ENCODE measurements around the gene TEX2.

The TEX2 gene

GRCh38 chr17:64278614-64279013 is 15.6 kb upstream of the TEX2 start:
- Mint-ChIP-seq H3K27ac (no peak overlapping the region), H3K27me3 (ENCODE audit: low read depth) (no peaks in the 10 kb centered on the region), H3K9me3 (no peaks in the 10 kb centered on the region), H3K36me3 (ENCODE audit: low read depth) (no peaks in the 10 kb centered on the region), H3K4me1 (ENCODE audit: low read depth) (peaks cover 4% of the 10 kb centered on the region), H3K4me3 (no peak overlapping the region)

- no peaks in the 10 kb centered on the region for H3K27me3 Mint-ChIP-seq (ENCODE audit: low read depth)
- H3K27ac Mint-ChIP-seq: no peak overlapping the region
- H3K4me1 Mint-ChIP-seq (ENCODE audit: low read depth): peaks cover 6% of the 10 kb centered on the region
Observed at GRCh38 chr17:64277831-64278562, 14.9 kb upstream of the TEX2 start.

GRCh38 chr17:64276961-64277505 is 14.0 kb upstream of the TEX2 start:
- Mint-ChIP-seq H3K9me3 (peaks cover 3% of the 10 kb centered on the region), H3K27ac (no peak overlapping the region), H3K4me1 (ENCODE audit: low read depth) (peaks cover 7% of the 10 kb centered on the region), H3K4me3 (no peak overlapping the region), H3K36me3 (ENCODE audit: low read depth) (no peaks in the 10 kb centered on the region), H3K27me3 (ENCODE audit: low read depth) (no peaks in the 10 kb centered on the region)

More at GRCh38 chr17:64277831-64278562, 14.9 kb upstream of the TEX2 start:
- Mint-ChIP-seq H3K9me3 (no peaks in the 10 kb centered on the region), H3K36me3 (ENCODE audit: low read depth) (no peaks in the 10 kb centered on the region), H3K4me3 (no peak overlapping the region)

- H3K27ac Mint-ChIP-seq: no peak overlapping the region
- H3K4me1 Mint-ChIP-seq (ENCODE audit: low read depth): peaks cover 19% of the 10 kb centered on the region
Observed at GRCh38 chr17:64275016-64275415, 12.0 kb upstream of the TEX2 start.

GRCh38 chr17:64273006-64273405 is 9.9 kb upstream of the TEX2 start:
- Mint-ChIP-seq H3K4me1 (ENCODE audit: low read depth) (peaks cover 25% of the 10 kb centered on the region), H3K27ac (no peak overlapping the region), H3K27me3 (ENCODE audit: low read depth) (peaks cover 4% of the 10 kb centered on the region), H3K4me3 (no peak overlapping the region), H3K9me3 (peaks cover 13% of the 10 kb centered on the region), H3K36me3 (ENCODE audit: low read depth) (peaks cover 2% of the 10 kb centered on the region)

More at GRCh38 chr17:64275016-64275415, 12.0 kb upstream of the TEX2 start:
- Mint-ChIP-seq H3K27me3 (ENCODE audit: low read depth) (no peaks in the 10 kb centered on the region), H3K4me3 (no peak overlapping the region), H3K9me3 (peaks cover 13% of the 10 kb centered on the region), H3K36me3 (ENCODE audit: low read depth) (peaks cover 2% of the 10 kb centered on the region)

GRCh38 chr17:64270885-64271284 is 7.8 kb upstream of the TEX2 start:
- Mint-ChIP-seq H3K4me1 (ENCODE audit: low read depth) (peaks cover 25% of the 10 kb centered on the region), H3K4me3 (peak overlapping the region; percentile 45), H3K36me3 (ENCODE audit: low read depth) (peaks cover 2% of the 10 kb centered on the region)

GRCh38 chr17:64269687-64270649 is 6.9 kb upstream of the TEX2 start:
- Mint-ChIP-seq H3K4me1 (ENCODE audit: low read depth) (peaks cover 25% of the 10 kb centered on the region), H3K4me3 (peak overlapping the region; percentile 54), H3K27ac (peak overlapping the region; percentile 84), H3K27me3 (ENCODE audit: low read depth) (peaks cover 17% of the 10 kb centered on the region), H3K9me3 (peaks cover 13% of the 10 kb centered on the region), H3K36me3 (ENCODE audit: low read depth) (peaks cover 2% of the 10 kb centered on the region)

More at GRCh38 chr17:64270885-64271284, 7.8 kb upstream of the TEX2 start:
- peaks cover 17% of the 10 kb centered on the region for H3K27me3 Mint-ChIP-seq (ENCODE audit: low read depth)
- peak overlapping the region; percentile 84 for H3K27ac Mint-ChIP-seq
- H3K9me3 Mint-ChIP-seq: peaks cover 13% of the 10 kb centered on the region

- H3K36me3 Mint-ChIP-seq (ENCODE audit: low read depth): no peaks in the 10 kb centered on the region
- H3K27me3 Mint-ChIP-seq (ENCODE audit: low read depth): peaks cover 17% of the 10 kb centered on the region
- H3K4me1 Mint-ChIP-seq (ENCODE audit: low read depth): peaks cover 31% of the 10 kb centered on the region
- H3K27ac Mint-ChIP-seq: no peak overlapping the region
- H3K9me3 Mint-ChIP-seq: no peaks in the 10 kb centered on the region
- H3K4me3 Mint-ChIP-seq: no peak overlapping the region
Observed at GRCh38 chr17:64264891-64265290, 1.8 kb upstream of the TEX2 start.

GRCh38 chr17:64262198-64262999 is 661 bp downstream of the TEX2 start:
- H3K27ac Mint-ChIP-seq: peak overlapping the region; percentile 95

GRCh38 chr17:64261417-64262145 is 1.5 kb downstream of the TEX2 start:
- Mint-ChIP-seq H3K27me3 (ENCODE audit: low read depth) (peaks cover 4% of the 10 kb centered on the region), H3K36me3 (ENCODE audit: low read depth) (no peaks in the 10 kb centered on the region), H3K27ac (peak overlapping the region; percentile 95), H3K4me3 (peak overlapping the region; percentile 95), H3K4me1 (ENCODE audit: low read depth) (peaks cover 26% of the 10 kb centered on the region), H3K9me3 (no peaks in the 10 kb centered on the region)

More at GRCh38 chr17:64262198-64262999, 661 bp downstream of the TEX2 start:
- peak overlapping the region; percentile 95 for H3K4me3 Mint-ChIP-seq
- peaks cover 9% of the 10 kb centered on the region for H3K27me3 Mint-ChIP-seq (ENCODE audit: low read depth)
- H3K9me3 Mint-ChIP-seq: no peaks in the 10 kb centered on the region
- H3K36me3 Mint-ChIP-seq (ENCODE audit: low read depth): no peaks in the 10 kb centered on the region
- H3K4me1 Mint-ChIP-seq (ENCODE audit: low read depth): peaks cover 24% of the 10 kb centered on the region

- H3K36me3 Mint-ChIP-seq (ENCODE audit: low read depth): no peaks in the 10 kb centered on the region
- H3K9me3 Mint-ChIP-seq: no peaks in the 10 kb centered on the region
- H3K4me3 Mint-ChIP-seq: peak overlapping the region; percentile 14
- peaks cover under 1% of the 10 kb centered on the region for H3K27me3 Mint-ChIP-seq (ENCODE audit: low read depth)
- peaks cover 26% of the 10 kb centered on the region for H3K4me1 Mint-ChIP-seq (ENCODE audit: low read depth)
- no peak overlapping the region for H3K27ac Mint-ChIP-seq
Observed at GRCh38 chr17:64260886-64261285, 2.2 kb downstream of the TEX2 start.

GRCh38 chr17:64259922-64260321 is 3.1 kb downstream of the TEX2 start:
- Mint-ChIP-seq H3K27me3 (ENCODE audit: low read depth) (no peaks in the 10 kb centered on the region), H3K9me3 (no peaks in the 10 kb centered on the region), H3K27ac (no peak overlapping the region), H3K4me1 (ENCODE audit: low read depth) (peaks cover 26% of the 10 kb centered on the region), H3K36me3 (ENCODE audit: low read depth) (no peaks in the 10 kb centered on the region), H3K4me3 (no peak overlapping the region)

GRCh38 chr17:64259426-64259825 is 3.6 kb downstream of the TEX2 start:
- no peaks in the 10 kb centered on the region for H3K9me3 Mint-ChIP-seq
- peaks cover 26% of the 10 kb centered on the region for H3K4me1 Mint-ChIP-seq (ENCODE audit: low read depth)
- no peaks in the 10 kb centered on the region for H3K27me3 Mint-ChIP-seq (ENCODE audit: low read depth)
- no peak overlapping the region for H3K27ac Mint-ChIP-seq
- H3K4me3 Mint-ChIP-seq: no peak overlapping the region
- H3K36me3 Mint-ChIP-seq (ENCODE audit: low read depth): no peaks in the 10 kb centered on the region

Data from T-helper 1 cell treated with Interleukin-12 subunit alpha and Interleukin-12 subunit beta and Interleukin-4 antibody, amounts not matched to agents 30 μg/mL and 1 μg/mL, for 36 hours (primary cell).